Transverse colon (tissue), 4 donors: ENCODE data around the gene UGT1A5. TPM values are rescaled to one million over a fixed set of nuclear protein-coding genes. Genes with fewer than 3 reads are reported as not detected.
"Not testable (repeated sequence)": the region's sequence is repeated elsewhere in the genome, so short reads cannot be mapped to it uniquely, and the experiment has no call there.

Experiments
- DNase-seq: peaks from one replicate; pipeline ENCODE4 v3.0.0-alpha.2; 2019
- H3K27ac ChIP-seq, 4 donors: fragments of 200-600 bp; sonication (generic); 2 replicates each; pipeline ENCODE4 v1.5.1; 2016 to 2018; ENCODE audit warnings: inconsistent platforms in 4 of 4
- H3K27me3 ChIP-seq: fragments of 200-600 bp; sonication (generic); 2 replicates; pipeline ENCODE4 v1.5.1; 2017; ENCODE audit warnings: inconsistent platforms
- H3K36me3 ChIP-seq, 4 donors: fragments of 200-600 bp; sonication (generic); 2 replicates each; pipeline ENCODE4 v1.5.1; 2017 to 2019; ENCODE audit warnings: inconsistent platforms in 4 of 4
- H3K4me1 ChIP-seq, 4 donors: fragments of 200-600 bp; sonication (generic); 2 replicates each; pipeline ENCODE4 v1.5.1; 2017 to 2020; ENCODE audit warnings: inconsistent platforms in 4 of 4
- H3K4me3 ChIP-seq, 4 donors: fragments of 200-600 bp; sonication (generic); 1 replicate in 1 of 4; 2 replicates in 3 of 4; pipeline versions ENCODE4 v1.5.1 to v1.6.1; 2017 to 2019; ENCODE audit warnings: inconsistent platforms in 4 of 4
- H3K9me3 ChIP-seq, 2 donors: fragments of 200-600 bp; sonication (generic); 2 replicates each; pipeline ENCODE4 v1.5.1; 2017 to 2019; ENCODE audit warnings: inconsistent platforms in 2 of 2
- EP300 ChIP-seq: sonication (generic); formaldehyde crosslinking; IDR thresholded peaks from one replicate; pipeline ENCODE4 v1.6.1; 2017; ENCODE audit warnings: antibody characterized with exemption, low read depth
- POLR2A ChIP-seq: fragments of 450-650 bp; IDR thresholded peaks from one replicate; pipeline ENCODE4 v1.6.1; 2016; ENCODE audit warnings: antibody characterized with exemption, mild to moderate bottlenecking, moderate library complexity
- POLR2AphosphoS5 ChIP-seq, 3 donors: sonication (generic); formaldehyde crosslinking; IDR thresholded peaks; one replicate each; pipeline ENCODE4 v1.6.1; 2016; ENCODE audit warnings: antibody characterized with exemption in 3 of 3
- WGBS, 2 donors: methylation state at CpG; one replicate each; pipeline ENCODE4 v1.1.5; 2018; ENCODE audit warnings: low coverage in 1 of 2; 5-methylcytosine and 5-hydroxymethylcytosine counted together
- in situ Hi-C, 4 donors: fragments of 200-750 bp; cut with MboI; loops; one replicate each; pipeline versions ENCODE4 v1.15.0 to v1.15.1; 2017; ENCODE audit warnings: low sequenced_read_pairs in 3 of 4, low pct_ligation_motif_present in 1 of 4, low pct_unique_long_range_greater_than_20kb in 1 of 4
- intact Hi-C: fragments of 100-400 bp; cut with DNase I; formaldehyde crosslinking; loops from one replicate; pipeline ENCODE4 v1.15.1; 2023; ENCODE audit warnings: low total_unique reads
- total RNA-seq, 4 donors: library from RNA; depleted of rRNA; stranded (reverse); fragments of >200 nt; gene quantifications; one replicate each; pipeline ENCODE4 v1.1.0, GENCODE V29; 2016
- TF ChIP-seq, protein P1 (sequence below), 5 experiments: fragments of 200-600 bp in 3 of 5; fragments of 450-650 bp in 2 of 5; sonication (generic) in 3 of 5; IDR thresholded peaks; 1 replicate in 2 of 5; 2 replicates in 3 of 5; pipeline ENCODE4 v1.5.1; 2016 to 2017; ENCODE audit warnings: antibody characterized with exemption in 5 of 5, inconsistent platforms in 3 of 5, mild to moderate bottlenecking in 2 of 5, moderate library complexity in 1 of 5

The UGT1A5 gene
- total RNA-seq, 4 donors from 2014 or later, result 3.2 to 18.3 (median 7.9) TPM

DNA sequence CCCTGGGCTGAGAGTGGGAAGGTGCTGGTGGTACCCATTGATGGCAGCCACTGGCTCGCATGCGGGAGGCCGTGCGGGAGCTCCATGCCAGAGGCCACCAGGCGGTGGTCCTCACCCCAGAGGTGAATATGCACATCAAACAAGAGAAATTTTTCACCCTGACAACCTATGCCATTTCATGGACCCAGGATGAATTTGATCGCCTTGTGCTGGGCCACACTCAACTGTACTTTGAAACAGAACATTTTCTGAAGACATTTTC is 34.5 kb downstream of the UGT1A5 start:
- in situ Hi-C loops (no loop called here), intact Hi-C loops (no loop called here)
- Histone ChIP-seq H3K27me3 (no peaks in the 10 kb centered on the region), H3K27ac (no peak overlapping the region), H3K4me3 (no peak overlapping the region), H3K36me3 (no peaks in the 10 kb centered on the region), H3K9me3 (peaks cover 3 to 5% of the 10 kb centered on the region in 2 donors), H3K4me1 (no peaks in the 10 kb centered on the region)
- DNase-seq, result no peak
- 93% methylated on average over 6 of the region's 6 CpGs; no CpG with 5 or more reads in 1 of the 2 donors for WGBS, 2 donors
- no peak for TF ChIP-seq POLR2AphosphoS5 (IDR thresholded peaks at IDR 0.05)
- TF ChIP-seq POLR2A, result no peak
- TF ChIP-seq, protein P1, sequence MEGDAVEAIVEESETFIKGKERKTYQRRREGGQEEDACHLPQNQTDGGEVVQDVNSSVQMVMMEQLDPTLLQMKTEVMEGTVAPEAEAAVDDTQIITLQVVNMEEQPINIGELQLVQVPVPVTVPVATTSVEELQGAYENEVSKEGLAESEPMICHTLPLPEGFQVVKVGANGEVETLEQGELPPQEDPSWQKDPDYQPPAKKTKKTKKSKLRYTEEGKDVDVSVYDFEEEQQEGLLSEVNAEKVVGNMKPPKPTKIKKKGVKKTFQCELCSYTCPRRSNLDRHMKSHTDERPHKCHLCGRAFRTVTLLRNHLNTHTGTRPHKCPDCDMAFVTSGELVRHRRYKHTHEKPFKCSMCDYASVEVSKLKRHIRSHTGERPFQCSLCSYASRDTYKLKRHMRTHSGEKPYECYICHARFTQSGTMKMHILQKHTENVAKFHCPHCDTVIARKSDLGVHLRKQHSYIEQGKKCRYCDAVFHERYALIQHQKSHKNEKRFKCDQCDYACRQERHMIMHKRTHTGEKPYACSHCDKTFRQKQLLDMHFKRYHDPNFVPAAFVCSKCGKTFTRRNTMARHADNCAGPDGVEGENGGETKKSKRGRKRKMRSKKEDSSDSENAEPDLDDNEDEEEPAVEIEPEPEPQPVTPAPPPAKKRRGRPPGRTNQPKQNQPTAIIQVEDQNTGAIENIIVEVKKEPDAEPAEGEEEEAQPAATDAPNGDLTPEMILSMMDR (IDR thresholded peaks at IDR 0.05), result no peak
- TF ChIP-seq EP300, result no peak

DNA sequence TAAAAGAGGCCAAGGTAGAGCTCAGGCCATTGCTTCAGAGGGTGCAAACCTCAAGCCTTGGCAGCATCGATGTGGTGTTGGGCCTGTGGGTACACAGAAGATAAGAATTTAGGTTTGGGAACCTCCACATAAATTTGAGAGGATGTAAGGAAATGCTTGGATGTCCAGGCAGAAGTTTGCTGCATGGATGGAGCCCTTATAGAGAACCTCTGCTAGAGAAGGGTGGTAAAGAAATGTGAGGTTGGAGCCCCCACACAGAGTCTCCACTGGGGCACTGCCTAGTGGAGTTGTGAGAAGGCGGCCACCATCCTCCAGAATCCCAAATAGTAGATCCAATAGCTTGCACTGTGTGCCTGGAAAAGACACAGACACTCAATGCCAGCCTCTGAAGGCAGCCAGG is 38.0 kb downstream of the UGT1A5 start:
- DNase-seq, H3K36me3 ChIP-seq, H3K9me3 ChIP-seq, H3K27ac ChIP-seq, in situ Hi-C loops, H3K4me1 ChIP-seq, intact Hi-C loops, H3K4me3 ChIP-seq, H3K27me3 ChIP-seq: not testable (repeated sequence)
- WGBS, 2 donors, result 82% methylated on average over 2 of the region's 2 CpGs; no CpG with 5 or more reads in 1 of the 2 donors

DNA sequence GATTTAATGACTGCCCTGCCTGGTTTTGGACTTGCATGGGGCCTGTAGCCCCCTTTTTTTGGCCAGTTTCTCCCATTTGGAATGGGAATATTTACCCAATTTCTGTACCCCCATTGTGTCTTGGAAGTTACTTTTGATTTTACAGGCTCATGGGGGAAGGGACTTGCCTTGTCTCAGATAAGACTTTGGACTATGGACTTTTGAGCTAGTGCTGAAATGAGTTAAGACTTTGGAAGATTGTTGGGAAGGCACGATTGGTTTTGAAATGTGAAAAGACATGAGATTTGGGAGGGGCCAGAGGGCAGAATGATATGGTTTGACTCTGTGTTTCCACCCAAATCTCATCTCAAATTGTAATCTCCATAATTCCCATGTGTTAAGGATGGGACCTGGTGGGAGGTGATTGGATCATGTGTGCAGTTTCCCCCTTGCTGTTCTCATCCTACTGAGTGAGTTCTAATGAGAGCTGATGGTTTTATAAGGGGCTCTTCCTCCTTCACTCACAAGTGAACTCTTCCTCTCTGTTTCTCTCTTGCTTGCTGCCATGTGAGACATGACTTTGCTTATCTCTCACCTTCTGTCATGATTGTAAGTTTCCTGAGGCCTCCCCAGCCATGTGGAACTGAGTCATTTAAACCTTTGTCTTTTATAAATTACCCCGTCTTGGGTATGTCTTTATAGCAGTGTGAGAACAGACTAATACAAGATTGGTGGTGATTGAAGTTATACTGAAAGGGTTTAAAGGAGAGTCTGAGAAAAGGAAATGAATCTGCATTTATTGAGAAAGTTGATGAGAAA is 38.7 kb downstream of the UGT1A5 start:
- 52 to 64% methylated on average over 2 of the region's 2 CpGs for WGBS, 2 donors
- H3K9me3 ChIP-seq, H3K27me3 ChIP-seq, intact Hi-C loops, H3K4me3 ChIP-seq, H3K4me1 ChIP-seq, DNase-seq, H3K27ac ChIP-seq, in situ Hi-C loops, H3K36me3 ChIP-seq: not testable (repeated sequence)

DNA sequence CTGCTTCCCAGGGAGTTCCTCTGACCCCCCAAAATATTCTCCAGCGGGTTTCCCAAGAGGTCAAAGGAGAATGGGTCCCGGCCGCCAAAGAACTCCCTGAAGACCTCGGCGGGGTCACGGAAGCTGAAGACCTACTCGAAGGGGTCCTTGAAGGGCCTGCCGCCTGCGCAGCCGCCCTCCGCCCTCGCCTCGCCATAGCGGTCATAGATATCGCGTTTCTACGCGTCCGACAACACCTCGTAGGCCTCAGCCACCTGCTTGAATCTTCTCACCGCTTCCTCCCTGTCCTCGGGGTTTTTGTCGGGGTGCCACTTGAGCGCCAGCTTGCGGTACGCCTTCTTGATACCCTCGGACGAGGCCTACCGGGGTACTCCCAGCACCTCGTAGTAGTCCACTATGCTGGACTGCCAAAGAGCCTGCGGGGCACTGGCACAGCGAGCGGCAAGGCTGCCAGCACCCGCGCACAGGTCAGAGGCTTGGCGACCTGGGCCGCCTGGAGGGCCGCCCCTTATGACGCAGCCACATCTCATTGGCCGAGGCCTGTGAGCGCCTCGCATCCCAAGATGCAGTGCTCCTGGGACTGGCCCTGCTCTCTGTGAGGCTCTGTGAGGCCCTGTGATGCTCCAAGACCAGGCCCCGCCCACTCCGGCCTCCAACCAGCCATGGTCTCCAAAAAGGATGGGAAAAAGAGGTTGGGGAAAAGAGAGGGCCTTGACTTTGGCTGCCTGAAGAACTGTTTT is 42.3 kb downstream of the UGT1A5 start:
- WGBS, 2 donors, result 82 to 95% methylated on average over 25 to 39 of the region's 44 CpGs
- in situ Hi-C loops, result no loop called here
- DNase-seq, result no peak
- Histone ChIP-seq H3K27me3 (no peaks in the 10 kb centered on the region), H3K9me3 (peaks cover 3 to 5% of the 10 kb centered on the region in 2 donors), H3K4me1 (peaks cover 0 to 22% (median 5%) of the 10 kb centered on the region in 4 donors), H3K36me3 (no peaks in the 10 kb centered on the region), H3K4me3 (no peak overlapping the region), H3K27ac (no peak overlapping the region)
- TF ChIP-seq POLR2A (no peak), POLR2AphosphoS5 (IDR thresholded peaks at IDR 0.05) (no peak), EP300 (no peak)
- TF ChIP-seq, protein P1 (IDR thresholded peaks at IDR 0.05), result no peak
- intact Hi-C loops, result no loop called here

DNA sequence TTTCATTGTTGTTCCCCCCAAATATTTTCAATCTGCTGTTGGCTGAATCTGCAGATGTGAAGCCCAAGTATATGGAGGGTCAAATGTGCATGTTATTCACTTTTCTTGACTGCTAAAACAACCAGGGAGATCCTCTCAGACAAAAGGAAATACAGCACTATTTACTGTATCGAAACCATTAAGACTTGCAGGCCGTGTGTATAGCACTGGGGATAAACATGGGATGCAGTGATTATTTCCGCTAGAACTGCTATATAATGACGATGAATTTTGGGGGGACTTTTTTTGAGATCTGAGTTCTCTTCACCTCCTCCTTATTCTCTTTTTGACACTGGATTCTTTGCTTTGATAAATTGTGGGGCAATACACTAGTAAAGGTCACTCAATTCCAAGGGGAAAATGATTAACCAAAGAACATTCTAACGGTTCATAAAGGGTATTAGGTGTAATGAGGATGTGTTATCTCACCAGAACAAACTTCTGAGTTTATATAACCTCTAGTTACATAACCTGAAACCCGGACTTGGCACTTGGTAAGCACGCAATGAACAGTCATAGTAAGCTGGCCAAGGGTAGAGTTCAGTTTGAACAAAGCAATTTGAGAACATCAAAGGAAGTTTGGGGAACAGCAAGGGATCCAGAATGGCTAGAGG is 43.8 kb downstream of the UGT1A5 start:
- intact Hi-C loops, result no loop called here
- 35 to 36% methylated on average over 6 to 7 of the region's 7 CpGs for WGBS, 2 donors
- Histone ChIP-seq H3K4me3 (no peak overlapping the region), H3K4me1 (peaks cover 0 to 22% (median 5%) of the 10 kb centered on the region in 4 donors), H3K27ac (no peak overlapping the region), H3K36me3 (no peaks in the 10 kb centered on the region), H3K27me3 (no peaks in the 10 kb centered on the region), H3K9me3 (no peaks in the 10 kb centered on the region)
- in situ Hi-C loops, result no loop called here
- DNase-seq, result no peak
- TF ChIP-seq EP300 (no peak), POLR2AphosphoS5 (IDR thresholded peaks at IDR 0.05) (no peak), POLR2A (no peak)
- TF ChIP-seq, protein P1 (IDR thresholded peaks at IDR 0.05), result no peak
